Ishikawa (cell line): ENCODE measurements around the gene RABGAP1L.

ENCODE experiments used
- EGR1 ChIP-seq: IDR thresholded peaks from 2 replicates; pipeline ENCODE4 v1.6.1; 2012
- TAF1 ChIP-seq: IDR thresholded peaks from 2 replicates; pipeline ENCODE4 v1.6.1; 2012; ENCODE audit warnings: low read depth, mild to moderate bottlenecking

- TF ChIP-seq EGR1 (no peak), TAF1 (no peak)
Measured at GRCh38 chr1:174273776-174274175, 114.5 kb downstream of the RABGAP1L start.
